Subcutaneous adipose tissue (tissue), 4 donors: ENCODE data around the gene FZD7. TPM values are rescaled to one million over a fixed set of nuclear protein-coding genes. Genes with fewer than 3 reads are reported as not detected.

Experiments used
- CTCF ChIP-seq: fragments of 450-650 bp; IDR thresholded peaks from one replicate; pipeline ENCODE4 v1.5.1; 2016; ENCODE audit warnings: low read depth, mild to moderate bottlenecking, control low read depth, antibody characterized with exemption, moderate library complexity
- total RNA-seq, 4 donors: library from RNA; depleted of rRNA; stranded (reverse); fragments of >200 nt; gene quantifications; one replicate each; pipeline ENCODE4 v1.1.0, GENCODE V29; 2016

Gene FZD7
- total RNA-seq, 4 donors from 2014 or later = 3.8 to 8.6 (median 6.6) TPM

GRCh38 chr2:202032846-202033316 is 774 bp upstream of the FZD7 start:
- no peak for TF ChIP-seq CTCF

DNA sequence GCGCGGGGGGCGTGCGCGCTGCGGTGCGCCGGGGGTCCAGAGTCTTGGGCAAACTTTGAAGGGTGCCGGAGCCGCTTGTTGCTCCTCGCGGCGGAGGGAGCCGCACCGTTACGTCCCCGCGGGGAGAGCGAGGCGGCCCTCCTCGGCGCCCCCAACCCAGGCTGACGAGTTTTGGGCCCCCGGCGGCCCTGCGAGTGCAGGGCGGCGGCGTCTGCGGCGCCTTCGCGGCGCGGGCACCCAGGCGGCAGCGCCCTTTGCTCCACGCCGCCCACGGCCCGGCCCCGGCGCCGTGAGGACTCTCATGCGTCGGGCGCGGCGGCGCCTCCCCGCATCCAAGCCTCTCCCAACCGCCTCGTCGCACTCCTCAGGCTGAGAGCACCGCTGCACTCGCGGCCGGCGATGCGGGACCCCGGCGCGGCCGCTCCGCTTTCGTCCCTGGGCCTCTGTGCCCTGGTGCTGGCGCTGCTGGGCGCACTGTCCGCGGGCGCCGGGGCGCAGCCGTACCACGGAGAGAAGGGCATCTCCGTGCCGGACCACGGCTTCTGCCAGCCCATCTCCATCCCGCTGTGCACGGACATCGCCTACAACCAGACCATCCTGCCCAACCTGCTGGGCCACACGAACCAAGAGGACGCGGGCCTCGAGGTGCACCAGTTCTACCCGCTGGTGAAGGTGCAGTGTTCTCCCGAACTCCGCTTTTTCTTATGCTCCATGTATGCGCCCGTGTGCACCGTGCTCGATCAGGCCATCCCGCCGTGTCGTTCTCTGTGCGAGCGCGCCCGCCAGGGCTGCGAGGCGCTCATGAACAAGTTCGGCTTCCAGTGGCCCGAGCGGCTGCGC is 814 bp downstream of the FZD7 start:
- no peak for TF ChIP-seq CTCF

DNA sequence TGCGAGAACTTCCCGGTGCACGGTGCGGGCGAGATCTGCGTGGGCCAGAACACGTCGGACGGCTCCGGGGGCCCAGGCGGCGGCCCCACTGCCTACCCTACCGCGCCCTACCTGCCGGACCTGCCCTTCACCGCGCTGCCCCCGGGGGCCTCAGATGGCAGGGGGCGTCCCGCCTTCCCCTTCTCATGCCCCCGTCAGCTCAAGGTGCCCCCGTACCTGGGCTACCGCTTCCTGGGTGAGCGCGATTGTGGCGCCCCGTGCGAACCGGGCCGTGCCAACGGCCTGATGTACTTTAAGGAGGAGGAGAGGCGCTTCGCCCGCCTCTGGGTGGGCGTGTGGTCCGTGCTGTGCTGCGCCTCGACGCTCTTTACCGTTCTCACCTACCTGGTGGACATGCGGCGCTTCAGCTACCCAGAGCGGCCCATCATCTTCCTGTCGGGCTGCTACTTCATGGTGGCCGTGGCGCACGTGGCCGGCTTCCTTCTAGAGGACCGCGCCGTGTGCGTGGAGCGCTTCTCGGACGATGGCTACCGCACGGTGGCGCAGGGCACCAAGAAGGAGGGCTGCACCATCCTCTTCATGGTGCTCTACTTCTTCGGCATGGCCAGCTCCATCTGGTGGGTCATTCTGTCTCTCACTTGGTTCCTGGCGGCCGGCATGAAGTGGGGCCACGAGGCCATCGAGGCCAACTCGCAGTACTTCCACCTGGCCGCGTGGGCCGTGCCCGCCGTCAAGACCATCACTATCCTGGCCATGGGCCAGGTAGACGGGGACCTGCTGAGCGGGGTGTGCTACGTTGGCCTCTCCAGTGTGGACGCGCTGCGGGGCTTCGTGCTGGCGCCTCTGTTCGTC is 1.7 kb downstream of the FZD7 start:
- no peak for TF ChIP-seq CTCF

GRCh38 chr2:202035941-202036372 is 2.3 kb downstream of the FZD7 start:
- TF ChIP-seq CTCF = no peak

- no peak for TF ChIP-seq CTCF
These were observed 3.0 kb downstream of the FZD7 start for GRCh38 chr2:202036601-202037037.

- no peak for TF ChIP-seq CTCF
These were observed 3.4 kb downstream of the FZD7 start for GRCh38 chr2:202037086-202037485.
